Peyer's patch (tissue), 4 donors: ENCODE data around the gene RAB3B.

Experiments
- POLR2A ChIP-seq, 2 donors: fragments of 450-650 bp; IDR thresholded peaks; one replicate each; pipeline ENCODE4 v1.5.1; 2017; ENCODE audit warnings: antibody characterized with exemption in 2 of 2, mild to moderate bottlenecking in 2 of 2, moderate library complexity in 2 of 2
- TF ChIP-seq, protein P1 (sequence below), 6 experiments: fragments of 450-650 bp in 4 of 6; fragments of 200-600 bp in 2 of 6; sonication (generic) in 1 of 6; IDR thresholded peaks; one replicate each; pipeline ENCODE4 v1.5.1; 2017 to 2019; ENCODE audit warnings: antibody characterized with exemption in 6 of 6, mild to moderate bottlenecking in 3 of 6, moderate library complexity in 1 of 6

DNA sequence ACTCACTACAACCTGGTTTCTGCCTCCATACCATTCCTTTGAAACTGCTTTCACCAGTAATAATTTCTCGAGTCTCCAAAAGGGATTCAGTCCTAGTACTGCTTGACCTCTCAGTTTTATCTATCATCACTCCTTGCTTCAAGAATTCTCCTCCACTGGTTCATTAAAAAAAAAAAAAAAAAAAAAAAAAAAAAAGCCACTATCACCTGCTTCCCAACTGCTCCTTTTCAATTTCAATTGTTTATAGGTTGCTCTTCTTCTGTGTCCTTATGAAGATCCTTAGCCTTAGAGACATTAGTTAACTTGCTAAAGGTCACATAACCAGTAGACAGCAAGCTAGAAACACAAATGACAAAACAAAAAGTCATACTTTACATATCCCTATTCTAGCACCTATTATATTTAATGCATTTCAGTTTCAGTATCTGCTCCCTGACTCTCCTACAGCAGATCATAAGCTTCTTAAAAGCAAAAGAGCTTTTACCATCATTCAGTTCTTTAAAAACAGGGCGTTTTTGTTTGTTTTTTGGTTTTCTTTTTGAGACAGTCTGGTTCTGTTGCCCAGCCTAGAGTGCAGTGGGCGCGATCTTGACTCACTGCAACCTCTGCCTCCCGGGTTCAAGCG, 119.0 kb downstream of the RAB3B start:
- TF ChIP-seq, protein P1, sequence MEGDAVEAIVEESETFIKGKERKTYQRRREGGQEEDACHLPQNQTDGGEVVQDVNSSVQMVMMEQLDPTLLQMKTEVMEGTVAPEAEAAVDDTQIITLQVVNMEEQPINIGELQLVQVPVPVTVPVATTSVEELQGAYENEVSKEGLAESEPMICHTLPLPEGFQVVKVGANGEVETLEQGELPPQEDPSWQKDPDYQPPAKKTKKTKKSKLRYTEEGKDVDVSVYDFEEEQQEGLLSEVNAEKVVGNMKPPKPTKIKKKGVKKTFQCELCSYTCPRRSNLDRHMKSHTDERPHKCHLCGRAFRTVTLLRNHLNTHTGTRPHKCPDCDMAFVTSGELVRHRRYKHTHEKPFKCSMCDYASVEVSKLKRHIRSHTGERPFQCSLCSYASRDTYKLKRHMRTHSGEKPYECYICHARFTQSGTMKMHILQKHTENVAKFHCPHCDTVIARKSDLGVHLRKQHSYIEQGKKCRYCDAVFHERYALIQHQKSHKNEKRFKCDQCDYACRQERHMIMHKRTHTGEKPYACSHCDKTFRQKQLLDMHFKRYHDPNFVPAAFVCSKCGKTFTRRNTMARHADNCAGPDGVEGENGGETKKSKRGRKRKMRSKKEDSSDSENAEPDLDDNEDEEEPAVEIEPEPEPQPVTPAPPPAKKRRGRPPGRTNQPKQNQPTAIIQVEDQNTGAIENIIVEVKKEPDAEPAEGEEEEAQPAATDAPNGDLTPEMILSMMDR (IDR thresholded peaks at IDR 0.05), result no peak
- no peak for TF ChIP-seq POLR2A (IDR thresholded peaks at IDR 0.05)
